Upper lobe of left lung (tissue), 4 donors: Measurements from ENCODE around the gene MEGF8.

Source experiments
- POLR2A ChIP-seq, 4 donors: fragments of 450-650 bp; IDR thresholded peaks; one replicate each; pipeline ENCODE4 v1.5.1; 2016 to 2017; ENCODE audit warnings: antibody characterized with exemption in 4 of 4, mild to moderate bottlenecking in 2 of 4
- POLR2AphosphoS5 ChIP-seq, 2 donors: sonication (generic); formaldehyde crosslinking; IDR thresholded peaks; one replicate each; pipeline ENCODE4 v1.5.1; 2017; ENCODE audit warnings: antibody characterized with exemption in 2 of 2
- TF ChIP-seq, protein P1 (sequence below), 6 experiments: fragments of 450-650 bp in 4 of 6; fragments of 200-600 bp in 2 of 6; sonication (generic) in 2 of 6; IDR thresholded peaks; one replicate each; pipeline ENCODE4 v1.5.1; 2016 to 2019; ENCODE audit warnings: antibody characterized with exemption in 6 of 6

DNA sequence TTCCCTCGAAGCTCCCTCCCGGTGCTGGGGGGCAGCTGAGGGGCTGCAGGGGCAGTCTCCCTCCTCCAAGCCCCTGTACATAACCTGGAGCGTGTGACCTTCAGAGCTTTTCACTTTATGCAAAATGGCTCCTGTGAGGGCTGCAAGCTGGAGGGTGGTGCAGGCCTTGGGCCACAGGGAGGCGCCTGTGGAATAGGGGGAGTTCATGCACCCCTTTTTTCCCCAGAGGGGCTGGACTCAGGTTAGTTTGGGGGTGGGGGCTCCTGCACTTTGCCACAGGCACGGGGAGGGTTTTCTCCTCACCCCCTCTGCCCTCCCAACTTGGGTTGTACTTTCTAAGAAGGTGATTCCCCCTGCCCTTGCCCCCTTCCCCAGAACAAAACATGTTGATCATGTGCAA, 30.1 kb upstream of the MEGF8 start:
- TF ChIP-seq POLR2A (IDR thresholded peaks at IDR 0.05) (no peak), POLR2AphosphoS5 (IDR thresholded peaks at IDR 0.05) (no peak)
- TF ChIP-seq, protein P1, sequence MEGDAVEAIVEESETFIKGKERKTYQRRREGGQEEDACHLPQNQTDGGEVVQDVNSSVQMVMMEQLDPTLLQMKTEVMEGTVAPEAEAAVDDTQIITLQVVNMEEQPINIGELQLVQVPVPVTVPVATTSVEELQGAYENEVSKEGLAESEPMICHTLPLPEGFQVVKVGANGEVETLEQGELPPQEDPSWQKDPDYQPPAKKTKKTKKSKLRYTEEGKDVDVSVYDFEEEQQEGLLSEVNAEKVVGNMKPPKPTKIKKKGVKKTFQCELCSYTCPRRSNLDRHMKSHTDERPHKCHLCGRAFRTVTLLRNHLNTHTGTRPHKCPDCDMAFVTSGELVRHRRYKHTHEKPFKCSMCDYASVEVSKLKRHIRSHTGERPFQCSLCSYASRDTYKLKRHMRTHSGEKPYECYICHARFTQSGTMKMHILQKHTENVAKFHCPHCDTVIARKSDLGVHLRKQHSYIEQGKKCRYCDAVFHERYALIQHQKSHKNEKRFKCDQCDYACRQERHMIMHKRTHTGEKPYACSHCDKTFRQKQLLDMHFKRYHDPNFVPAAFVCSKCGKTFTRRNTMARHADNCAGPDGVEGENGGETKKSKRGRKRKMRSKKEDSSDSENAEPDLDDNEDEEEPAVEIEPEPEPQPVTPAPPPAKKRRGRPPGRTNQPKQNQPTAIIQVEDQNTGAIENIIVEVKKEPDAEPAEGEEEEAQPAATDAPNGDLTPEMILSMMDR (IDR thresholded peaks at IDR 0.05), result no peak
